T-helper 17 cell (primary cell): ENCODE results near the gene SIT1. TPM values are rescaled to one million over a fixed set of nuclear protein-coding genes. Genes with fewer than 3 reads are reported as not detected.

ENCODE experiments used
- ATAC-seq: fragments of 150-1000 bp; cut with Tn5 transposase; 2 replicates; pipeline ENCODE4 v1.10.0; 2021; ENCODE audit warnings: mild to moderate bottlenecking, moderate library complexity
- DNase-seq, 3 donors: peaks; one replicate each; pipeline versions ENCODE4 v3.0.0 to v3.0.0-alpha.2; 2020 to 2021
- H3K9me3 ChIP-seq: one replicate; pipeline ENCODE4 v1.7.0; 2013; ENCODE audit warnings: low read length, mild to moderate bottlenecking; ENCODE audit not compliant: control insufficient read depth, poor library complexity, severe bottlenecking
- H3K27ac Mint-ChIP-seq: one replicate; pipeline ENCODE4 v1.8.0; 2022; ENCODE audit warnings: mild to moderate bottlenecking, moderate library complexity, mixed read lengths
- H3K27me3 Mint-ChIP-seq: one replicate; pipeline ENCODE4 v1.8.0; 2022; ENCODE audit warnings: mixed read lengths
- H3K36me3 Mint-ChIP-seq: one replicate; pipeline ENCODE4 v1.8.0; 2022; ENCODE audit warnings: low read depth, mixed read lengths
- H3K4me1 Mint-ChIP-seq: one replicate; pipeline ENCODE4 v1.8.0; 2022; ENCODE audit warnings: mild to moderate bottlenecking, mixed read lengths
- H3K4me3 Mint-ChIP-seq: one replicate; pipeline ENCODE4 v1.8.0; 2022; ENCODE audit warnings: mild to moderate bottlenecking, moderate library complexity, mixed read lengths
- total RNA-seq, 4 donors: library from RNA in 2 of 4; stranded (reverse) in 2 of 4; gene quantifications; one replicate each; pipeline ENCODE4 v1.2.3 and lab custom pipeline; 2022 to 2026

The SIT1 gene
- total RNA-seq, 2 donors from 2014 or later: 33.9 to 48.9 TPM

DNA sequence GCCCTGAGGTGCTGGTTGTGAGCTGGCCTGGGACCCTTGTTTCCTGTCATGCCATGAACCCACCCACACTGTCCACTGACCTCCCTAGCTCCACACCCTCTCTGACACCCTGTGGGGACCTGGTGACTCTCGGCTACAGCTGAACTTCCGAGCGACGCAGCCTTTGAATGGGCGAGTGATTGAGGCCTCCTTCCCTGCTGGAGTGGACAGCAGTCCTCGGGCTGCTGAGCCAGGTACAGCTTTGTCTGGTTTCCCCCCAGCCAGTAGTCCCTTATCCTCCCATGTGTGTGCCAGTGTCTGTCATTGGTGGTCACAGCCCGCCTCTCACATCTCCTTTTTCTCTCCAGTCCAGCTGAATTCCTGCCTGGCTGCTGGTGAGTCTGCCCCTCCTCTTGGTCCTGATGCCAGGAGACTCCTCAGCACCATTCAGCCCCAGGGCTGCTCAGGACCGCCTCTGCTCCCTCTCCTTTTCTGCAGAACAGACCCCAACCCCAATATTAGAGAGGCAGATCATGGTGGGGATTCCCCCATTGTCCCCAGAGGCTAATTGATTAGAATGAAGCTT lies 29.1 kb upstream of the SIT1 start:
- Mint-ChIP-seq H3K4me3 (no peak overlapping the region), H3K27ac (peak overlapping the region; percentile 47), H3K4me1 (peaks cover 5% of the 10 kb centered on the region), H3K36me3 (no peaks in the 10 kb centered on the region), H3K27me3 (no peaks in the 10 kb centered on the region)
- no peaks in the 10 kb centered on the region for H3K9me3 ChIP-seq
- DNase-seq (no peak), ATAC-seq (no peak)

DNA sequence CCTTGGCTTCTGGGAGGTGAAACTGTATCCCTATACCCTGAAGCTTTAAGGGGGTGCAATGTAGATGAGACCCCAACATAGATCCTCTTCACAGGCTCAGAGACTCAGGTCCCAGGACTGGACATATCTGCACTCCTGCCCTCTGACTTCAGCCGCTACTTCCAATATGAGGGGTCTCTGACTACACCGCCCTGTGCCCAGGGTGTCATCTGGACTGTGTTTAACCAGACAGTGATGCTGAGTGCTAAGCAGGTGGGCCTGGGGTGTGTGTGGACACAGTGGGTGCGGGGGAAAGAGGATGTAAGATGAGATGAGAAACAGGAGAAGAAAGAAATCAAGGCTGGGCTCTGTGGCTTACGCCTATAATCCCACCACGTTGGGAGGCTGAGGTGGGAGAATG lies 28.4 kb upstream of the SIT1 start:
- H3K9me3 ChIP-seq: no peaks in the 10 kb centered on the region
- H3K27ac Mint-ChIP-seq: peak overlapping the region; percentile 47
- DNase-seq (no peak), ATAC-seq (no peak)
- peaks cover 10% of the 10 kb centered on the region for H3K4me1 Mint-ChIP-seq
- H3K4me3 Mint-ChIP-seq: no peak overlapping the region
- H3K27me3 Mint-ChIP-seq: no peaks in the 10 kb centered on the region
- no peaks in the 10 kb centered on the region for H3K36me3 Mint-ChIP-seq

DNA sequence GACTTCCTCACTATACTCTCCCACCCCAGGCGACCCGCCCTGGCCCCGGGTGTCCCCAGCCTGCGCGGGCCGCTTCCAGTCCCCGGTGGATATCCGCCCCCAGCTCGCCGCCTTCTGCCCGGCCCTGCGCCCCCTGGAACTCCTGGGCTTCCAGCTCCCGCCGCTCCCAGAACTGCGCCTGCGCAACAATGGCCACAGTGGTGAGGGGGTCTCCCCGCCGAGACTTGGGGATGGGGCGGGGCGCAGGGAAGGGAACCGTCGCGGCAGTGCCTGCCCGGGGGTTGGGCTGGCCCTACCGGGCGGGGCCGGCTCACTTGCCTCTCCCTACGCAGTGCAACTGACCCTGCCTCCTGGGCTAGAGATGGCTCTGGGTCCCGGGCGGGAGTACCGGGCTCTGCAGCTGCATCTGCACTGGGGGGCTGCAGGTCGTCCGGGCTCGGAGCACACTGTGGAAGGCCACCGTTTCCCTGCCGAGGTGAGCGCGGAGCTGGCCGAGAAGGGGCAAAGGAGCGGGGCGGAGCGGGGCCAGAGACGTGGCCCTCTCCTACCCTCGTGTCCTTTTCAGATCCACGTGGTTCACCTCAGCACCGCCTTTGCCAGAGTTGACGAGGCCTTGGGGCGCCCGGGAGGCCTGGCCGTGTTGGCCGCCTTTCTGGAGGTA lies 25.1 kb upstream of the SIT1 start:
- Mint-ChIP-seq H3K27ac (peak overlapping the region; percentile 24), H3K4me3 (peak overlapping the region; percentile 87), H3K4me1 (peaks cover 16% of the 10 kb centered on the region), H3K36me3 (no peaks in the 10 kb centered on the region), H3K27me3 (no peaks in the 10 kb centered on the region)
- ATAC-seq (peak; percentile 79), DNase-seq (peak in 2 of 3 donors; percentile 28 to 31)
- no peaks in the 10 kb centered on the region for H3K9me3 ChIP-seq

DNA sequence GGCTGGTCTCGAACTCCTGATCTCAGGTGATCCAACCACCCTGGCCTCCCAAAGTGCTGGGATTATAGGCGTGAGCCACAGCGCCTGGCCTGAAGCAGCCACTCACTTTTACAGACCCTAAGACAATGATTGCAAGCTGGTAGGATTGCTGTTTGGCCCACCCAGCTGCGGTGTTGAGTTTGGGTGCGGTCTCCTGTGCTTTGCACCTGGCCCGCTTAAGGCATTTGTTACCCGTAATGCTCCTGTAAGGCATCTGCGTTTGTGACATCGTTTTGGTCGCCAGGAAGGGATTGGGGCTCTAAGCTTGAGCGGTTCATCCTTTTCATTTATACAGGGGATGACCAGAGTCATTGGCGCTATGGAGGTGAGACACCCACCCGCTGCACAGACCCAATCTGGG lies 24.5 kb upstream of the SIT1 start:
- no peak overlapping the region for H3K27ac Mint-ChIP-seq
- peak; percentile 22 for ATAC-seq
- peak overlapping the region; percentile 87 for H3K4me3 Mint-ChIP-seq

GRCh38 chr9:35674025-35674361 lies 23.3 kb upstream of the SIT1 start:
- Mint-ChIP-seq H3K36me3 (no peaks in the 10 kb centered on the region), H3K4me3 (no peak overlapping the region), H3K27ac (peak overlapping the region; percentile 6), H3K4me1 (peaks cover 21% of the 10 kb centered on the region), H3K27me3 (no peaks in the 10 kb centered on the region)
- DNase-seq: no peak
- ATAC-seq: no peak
- H3K9me3 ChIP-seq: no peaks in the 10 kb centered on the region

More for the DNA sequence above, 24.5 kb upstream of the SIT1 start:
- DNase-seq: no peak
- peaks cover 18% of the 10 kb centered on the region for H3K4me1 Mint-ChIP-seq
- H3K9me3 ChIP-seq: no peaks in the 10 kb centered on the region
- H3K27me3 Mint-ChIP-seq: no peaks in the 10 kb centered on the region
- no peaks in the 10 kb centered on the region for H3K36me3 Mint-ChIP-seq

DNA sequence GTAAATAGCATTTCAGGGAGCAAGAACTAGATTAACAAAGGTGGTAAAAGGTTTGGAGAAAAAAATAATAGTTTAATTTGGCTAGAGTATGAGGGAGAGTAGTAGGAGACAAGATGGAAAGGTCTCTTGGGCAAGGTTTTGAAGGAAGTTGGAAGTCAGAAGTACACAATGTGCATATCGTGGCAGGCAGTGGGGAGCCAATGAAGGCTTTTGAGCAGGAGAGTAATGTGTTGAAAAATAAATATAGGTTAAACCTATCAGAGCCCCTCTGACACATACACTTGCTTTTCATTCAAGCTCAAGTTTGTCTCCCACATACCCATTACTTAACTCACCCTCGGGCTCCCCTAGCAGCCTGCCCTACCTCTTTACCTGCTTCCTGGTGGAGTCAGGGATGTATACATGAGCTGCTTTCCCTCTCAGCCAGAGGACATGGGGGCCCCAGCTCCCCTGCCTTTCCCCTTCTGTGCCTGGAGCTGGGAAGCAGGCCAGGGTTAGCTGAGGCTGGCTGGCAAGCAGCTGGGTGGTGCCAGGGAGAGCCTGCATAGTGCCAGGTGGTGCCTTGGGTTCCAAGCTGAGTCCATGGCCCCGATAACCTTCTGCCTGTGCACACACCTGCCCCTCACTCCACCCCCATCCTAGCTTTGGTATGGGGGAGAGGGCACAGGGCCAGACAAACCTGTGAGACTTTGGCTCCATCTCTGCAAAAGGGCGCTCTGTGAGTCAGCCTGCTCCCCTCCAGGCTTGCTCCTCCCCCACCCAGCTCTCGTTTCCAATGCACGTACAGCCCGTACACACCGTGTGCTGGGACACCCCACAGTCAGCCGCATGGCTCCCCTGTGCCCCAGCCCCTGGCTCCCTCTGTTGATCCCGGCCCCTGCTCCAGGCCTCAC lies 22.6 kb upstream of the SIT1 start, which contains the start of gene CA9:
TSS of gene CA9 (plus strand) at position 797 of the 893 bp plus-strand sequence. CDS start at position 829, 32 bp downstream.
- H3K4me3 Mint-ChIP-seq: peak within 1 kb of the TSS; percentile 81
- peak within 1 kb of the TSS; percentile 6 for H3K27ac Mint-ChIP-seq
- peaks cover 21% of the 10 kb centered on the region for H3K4me1 Mint-ChIP-seq

GRCh38 chr9:35669331-35670145 lies 18.8 kb upstream of the SIT1 start:
- Mint-ChIP-seq H3K27me3 (no peaks in the 10 kb centered on the region), H3K4me3 (no peak overlapping the region), H3K4me1 (peaks cover 25% of the 10 kb centered on the region), H3K27ac (no peak overlapping the region), H3K36me3 (no peaks in the 10 kb centered on the region)
- DNase-seq (no peak), ATAC-seq (no peak)
- no peaks in the 10 kb centered on the region for H3K9me3 ChIP-seq

More for the DNA sequence above, 22.6 kb upstream of the SIT1 start, which contains the start of gene CA9:
- no peaks in the 10 kb centered on the region for H3K27me3 Mint-ChIP-seq
- no peaks in the 10 kb centered on the region for H3K36me3 Mint-ChIP-seq
- DNase-seq (no peak), ATAC-seq (no peak)
- no peaks in the 10 kb centered on the region for H3K9me3 ChIP-seq

DNA sequence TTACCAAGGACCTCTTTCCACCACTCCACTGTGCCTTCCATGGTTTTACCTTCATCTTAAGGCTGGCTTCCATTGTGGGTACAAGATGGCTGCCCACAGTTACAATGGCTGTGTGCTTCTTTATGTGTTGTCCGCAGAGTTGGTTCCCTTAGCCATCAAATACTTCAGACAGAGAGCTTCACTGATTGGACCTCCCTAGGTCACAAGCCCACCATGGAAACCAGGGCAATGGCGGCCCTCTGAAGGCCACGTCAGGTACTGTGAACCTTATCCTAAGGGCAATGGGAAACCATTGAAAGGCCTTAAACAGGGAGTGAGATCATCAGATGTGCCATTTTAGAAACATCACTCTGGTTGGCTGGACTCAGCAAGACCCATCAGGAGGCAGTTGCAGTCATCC lies 17.2 kb upstream of the SIT1 start:
- H3K27ac Mint-ChIP-seq: no peak overlapping the region
- ATAC-seq: no peak
- peaks cover 25% of the 10 kb centered on the region for H3K4me1 Mint-ChIP-seq

DNA sequence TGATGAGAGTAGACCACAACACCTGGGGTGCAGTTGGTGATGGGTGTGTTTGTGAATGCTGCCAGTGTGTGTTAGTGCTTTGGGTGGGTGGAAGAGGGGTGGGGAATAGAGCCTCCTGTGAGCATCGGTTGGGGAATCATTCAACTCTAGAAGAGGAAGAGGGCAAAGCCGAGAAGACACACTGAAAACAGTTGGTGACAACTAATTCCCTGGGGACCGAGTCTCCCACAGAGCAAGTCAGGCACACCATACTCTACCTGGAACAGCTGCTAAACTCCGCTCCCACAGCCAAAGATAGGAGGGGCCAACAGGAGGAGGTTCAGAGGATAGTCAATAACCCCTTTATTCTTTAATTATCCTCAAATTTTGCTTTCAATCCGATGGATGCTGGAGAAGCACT lies 15.8 kb upstream of the SIT1 start:
- Mint-ChIP-seq H3K4me3 (no peak overlapping the region), H3K4me1 (peaks cover 36% of the 10 kb centered on the region), H3K36me3 (no peaks in the 10 kb centered on the region), H3K27ac (peak overlapping the region; percentile 98), H3K27me3 (no peaks in the 10 kb centered on the region)
- no peak for ATAC-seq
- H3K9me3 ChIP-seq: no peaks in the 10 kb centered on the region
- no peak for DNase-seq

More for the DNA sequence above, 17.2 kb upstream of the SIT1 start:
- Mint-ChIP-seq H3K36me3 (no peaks in the 10 kb centered on the region), H3K27me3 (no peaks in the 10 kb centered on the region), H3K4me3 (no peak overlapping the region)
- H3K9me3 ChIP-seq: no peaks in the 10 kb centered on the region
- no peak for DNase-seq

- no peak for DNase-seq
- Mint-ChIP-seq H3K4me3 (peak overlapping the region; percentile 19), H3K27ac (peak overlapping the region; percentile 98), H3K27me3 (no peaks in the 10 kb centered on the region), H3K4me1 (peaks cover 37% of the 10 kb centered on the region), H3K36me3 (no peaks in the 10 kb centered on the region)
- no peaks in the 10 kb centered on the region for H3K9me3 ChIP-seq
- ATAC-seq: no peak
Observed at GRCh38 chr9:35666045-35666444, 15.3 kb upstream of the SIT1 start.

DNA sequence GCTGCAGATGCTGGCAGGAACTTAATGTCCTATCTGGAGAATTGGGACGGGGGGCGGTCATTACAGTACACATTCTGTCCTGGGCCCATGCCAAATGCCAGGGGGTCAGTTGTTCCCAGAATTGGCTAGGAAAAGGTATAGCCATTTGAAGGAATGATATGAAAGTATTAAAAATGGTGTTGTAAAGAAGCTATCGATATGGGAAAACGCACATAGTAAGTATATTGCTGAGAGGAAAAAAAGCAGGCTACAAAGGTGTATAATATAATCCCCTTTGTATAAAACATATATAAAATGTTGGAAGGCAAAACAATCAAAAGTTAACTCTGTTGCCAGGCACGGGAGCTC lies 14.7 kb upstream of the SIT1 start:
- Mint-ChIP-seq H3K4me1 (peaks cover 41% of the 10 kb centered on the region), H3K36me3 (no peaks in the 10 kb centered on the region), H3K27ac (peak overlapping the region; percentile 98), H3K27me3 (no peaks in the 10 kb centered on the region), H3K4me3 (peak overlapping the region; percentile 91)
- H3K9me3 ChIP-seq: no peaks in the 10 kb centered on the region
- ATAC-seq (no peak), DNase-seq (no peak)

GRCh38 chr9:35664531-35665470 lies 14.1 kb upstream of the SIT1 start, which contains the start of gene ARHGEF39:
Gene ARHGEF39, minus strand, starts transcription at chr9:35665195. Its CDS starts 26 bp downstream, at chr9:35665169.
- ATAC-seq (peak; percentile 47), DNase-seq (peak; percentile 40 to 61 (median 61))
- H3K36me3 Mint-ChIP-seq: no peaks in the 10 kb centered on the region
- H3K4me1 Mint-ChIP-seq: peaks cover 46% of the 10 kb centered on the region
- peak within 1 kb of the TSS; percentile 91 for H3K4me3 Mint-ChIP-seq
- no peaks in the 10 kb centered on the region for H3K27me3 Mint-ChIP-seq
- peak within 1 kb of the TSS; percentile 98 for H3K27ac Mint-ChIP-seq
- no peaks in the 10 kb centered on the region for H3K9me3 ChIP-seq
